Karpas-422 (cell line): Measurements from ENCODE around the gene TEX101. TPM values are rescaled to one million over a fixed set of nuclear protein-coding genes. Genes with fewer than 3 reads are reported as not detected.

Source experiments
- DNase-seq: peaks from one replicate; pipeline ENCODE4 v3.0.0-alpha.2; 2015
- H2AFZ ChIP-seq: fragments of 200-600 bp; sonication (generic); 2 replicates; pipeline ENCODE4 v1.6.1; 2014; ENCODE audit warnings: antibody characterized with exemption, low read length, mixed read lengths
- H3K27ac ChIP-seq: fragments of 200-600 bp; sonication (generic); 2 replicates; pipeline ENCODE4 v1.5.1; 2014; ENCODE audit warnings: mild to moderate bottlenecking, low read length, moderate library complexity
- H3K27me3 ChIP-seq: fragments of 200-600 bp; sonication (generic); 2 replicates; pipeline ENCODE4 v1.6.1; 2014; ENCODE audit warnings: low read length, mixed read lengths
- H3K36me3 ChIP-seq: fragments of 200-600 bp; sonication (generic); 2 replicates; pipeline ENCODE4 v1.6.1; 2014; ENCODE audit warnings: low read length, mixed read lengths; ENCODE audit not compliant: insufficient read depth
- H3K4me1 ChIP-seq: fragments of 200-600 bp; sonication (generic); 2 replicates; pipeline ENCODE4 v1.6.1; 2014; ENCODE audit warnings: mild to moderate bottlenecking, low read length, mixed read lengths
- H3K4me2 ChIP-seq: fragments of 200-600 bp; sonication (generic); 2 replicates; pipeline ENCODE4 v1.6.1; 2014; ENCODE audit warnings: low read length, low read depth, mild to moderate bottlenecking; ENCODE audit not compliant: poor library complexity, severe bottlenecking
- H3K4me3 ChIP-seq: fragments of 200-600 bp; sonication (generic); 2 replicates; pipeline ENCODE4 v1.5.1; 2014; ENCODE audit warnings: mild to moderate bottlenecking, antibody characterized with exemption, low read length, mixed read lengths
- H3K79me2 ChIP-seq: fragments of 200-600 bp; sonication (generic); 2 replicates; pipeline ENCODE4 v1.6.1; 2014; ENCODE audit warnings: mild to moderate bottlenecking, low read length, mixed read lengths
- H3K9ac ChIP-seq: fragments of 200-600 bp; sonication (generic); 2 replicates; pipeline ENCODE4 v1.6.0; 2014; ENCODE audit warnings: low read length
- H3K9me2 ChIP-seq: fragments of 200-600 bp; sonication (generic), shearing (Covaris generic); replicated peaks from 2 replicates; pipeline ENCODE4 v1.6.0; 2014; ENCODE audit warnings: mild to moderate bottlenecking, low read length, moderate library complexity; ENCODE audit not compliant: insufficient read depth
- H3K9me3 ChIP-seq: fragments of 300-700, 200-600 bp; sonication (generic); 2 replicates; pipeline ENCODE4 v1.6.1; 2014; ENCODE audit warnings: low read length, mixed read lengths
- H4K20me1 ChIP-seq: fragments of 200-600 bp; sonication (generic); 2 replicates; pipeline ENCODE4 v1.6.1; 2014; ENCODE audit warnings: mild to moderate bottlenecking, antibody characterized with exemption, low read length, low read depth; ENCODE audit not compliant: insufficient read depth
- total RNA-seq: library from RNA; depleted of rRNA; stranded (reverse); fragments of >200 nt; shearing (Covaris generic); gene quantifications from 2 replicates; pipeline ENCODE4 v1.2.3, GENCODE V29; 2014; ENCODE audit warnings: low replicate concordance

The TEX101 gene
- total RNA-seq, 1 experiment from 2014 or later: not detected

- H4K20me1 ChIP-seq: no peaks in the 10 kb centered on the region
- no peak overlapping the region for H3K4me3 ChIP-seq
- H3K9ac ChIP-seq: no peak overlapping the region
- no peaks in the 10 kb centered on the region for H3K9me3 ChIP-seq
- DNase-seq: no peak
- H3K79me2 ChIP-seq: no peaks in the 10 kb centered on the region
- H3K27ac ChIP-seq: no peak overlapping the region
- H3K4me1 ChIP-seq: no peaks in the 10 kb centered on the region
- H3K9me2 ChIP-seq: no peaks in the 10 kb centered on the region
- no peak overlapping the region for H2AFZ ChIP-seq
- no peaks in the 10 kb centered on the region for H3K27me3 ChIP-seq
- H3K4me2 ChIP-seq: no peak overlapping the region
- H3K36me3 ChIP-seq: no peaks in the 10 kb centered on the region
Measured at GRCh38 chr19:43422689-43423066, 8.0 kb downstream of the TEX101 start.

GRCh38 chr19:43423779-43424178 is 9.1 kb downstream of the TEX101 start:
- no peak for DNase-seq
- no peaks in the 10 kb centered on the region for H4K20me1 ChIP-seq
- H3K9me3 ChIP-seq: no peaks in the 10 kb centered on the region
- H3K9ac ChIP-seq: no peak overlapping the region
- no peaks in the 10 kb centered on the region for H3K9me2 ChIP-seq
- no peak overlapping the region for H3K4me2 ChIP-seq
- no peak overlapping the region for H3K27ac ChIP-seq
- H3K27me3 ChIP-seq: no peaks in the 10 kb centered on the region
- H3K4me3 ChIP-seq: no peak overlapping the region
- no peaks in the 10 kb centered on the region for H3K4me1 ChIP-seq
- H2AFZ ChIP-seq: no peak overlapping the region
- H3K36me3 ChIP-seq: no peaks in the 10 kb centered on the region
- H3K79me2 ChIP-seq: no peaks in the 10 kb centered on the region

GRCh38 chr19:43425567-43426392 is 11.1 kb downstream of the TEX101 start:
- no peak overlapping the region for H3K4me2 ChIP-seq
- no peak overlapping the region for H3K27ac ChIP-seq
- H3K4me3 ChIP-seq: no peak overlapping the region
- H3K36me3 ChIP-seq: no peaks in the 10 kb centered on the region
- H3K9me2 ChIP-seq: no peaks in the 10 kb centered on the region
- H4K20me1 ChIP-seq: no peaks in the 10 kb centered on the region
- DNase-seq: peak; percentile 60
- no peaks in the 10 kb centered on the region for H3K79me2 ChIP-seq
- H3K27me3 ChIP-seq: no peaks in the 10 kb centered on the region
- H3K4me1 ChIP-seq: no peaks in the 10 kb centered on the region
- no peak overlapping the region for H3K9ac ChIP-seq
- no peaks in the 10 kb centered on the region for H3K9me3 ChIP-seq
- H2AFZ ChIP-seq: no peak overlapping the region

GRCh38 chr19:43429395-43429794 is 14.7 kb downstream of the TEX101 start:
- Histone ChIP-seq H3K9ac (no peak overlapping the region), H3K27me3 (no peaks in the 10 kb centered on the region), H3K4me1 (no peaks in the 10 kb centered on the region), H3K36me3 (no peaks in the 10 kb centered on the region), H3K9me3 (no peaks in the 10 kb centered on the region), H2AFZ (no peak overlapping the region), H3K27ac (no peak overlapping the region), H3K9me2 (no peaks in the 10 kb centered on the region), H3K4me3 (no peak overlapping the region), H3K79me2 (no peaks in the 10 kb centered on the region), H4K20me1 (no peaks in the 10 kb centered on the region), H3K4me2 (no peak overlapping the region)
- no peak for DNase-seq

- Histone ChIP-seq H3K4me1 (no peaks in the 10 kb centered on the region), H3K79me2 (no peaks in the 10 kb centered on the region), H3K4me3 (no peak overlapping the region), H3K36me3 (no peaks in the 10 kb centered on the region), H3K9me2 (no peaks in the 10 kb centered on the region), H4K20me1 (no peaks in the 10 kb centered on the region), H3K4me2 (no peak overlapping the region), H3K27ac (no peak overlapping the region), H3K9ac (no peak overlapping the region), H3K9me3 (no peaks in the 10 kb centered on the region), H2AFZ (no peak overlapping the region), H3K27me3 (no peaks in the 10 kb centered on the region)
- DNase-seq: no peak
Measured at GRCh38 chr19:43430142-43430710, 15.5 kb downstream of the TEX101 start.

GRCh38 chr19:43430976-43431375 is 16.3 kb downstream of the TEX101 start:
- Histone ChIP-seq H3K27me3 (no peaks in the 10 kb centered on the region), H3K4me3 (no peak overlapping the region), H2AFZ (no peak overlapping the region), H3K9me3 (no peaks in the 10 kb centered on the region), H3K9me2 (no peaks in the 10 kb centered on the region), H3K9ac (no peak overlapping the region), H4K20me1 (no peaks in the 10 kb centered on the region), H3K36me3 (no peaks in the 10 kb centered on the region), H3K4me1 (no peaks in the 10 kb centered on the region), H3K79me2 (no peaks in the 10 kb centered on the region), H3K27ac (no peak overlapping the region), H3K4me2 (no peak overlapping the region)
- no peak for DNase-seq

- H3K4me1 ChIP-seq: no peaks in the 10 kb centered on the region
- H3K79me2 ChIP-seq: no peaks in the 10 kb centered on the region
- no peaks in the 10 kb centered on the region for H3K27me3 ChIP-seq
- H3K36me3 ChIP-seq: no peaks in the 10 kb centered on the region
- no peak overlapping the region for H3K27ac ChIP-seq
- H4K20me1 ChIP-seq: no peaks in the 10 kb centered on the region
- no peak for DNase-seq
- H3K4me3 ChIP-seq: no peak overlapping the region
- no peaks in the 10 kb centered on the region for H3K9me3 ChIP-seq
- no peak overlapping the region for H2AFZ ChIP-seq
- no peaks in the 10 kb centered on the region for H3K9me2 ChIP-seq
- H3K4me2 ChIP-seq: no peak overlapping the region
- H3K9ac ChIP-seq: no peak overlapping the region
Measured at GRCh38 chr19:43433358-43433673, 18.6 kb downstream of the TEX101 start.

- no peaks in the 10 kb centered on the region for H3K4me1 ChIP-seq
- no peak overlapping the region for H2AFZ ChIP-seq
- no peaks in the 10 kb centered on the region for H3K9me2 ChIP-seq
- no peak overlapping the region for H3K9ac ChIP-seq
- no peak overlapping the region for H3K27ac ChIP-seq
- no peaks in the 10 kb centered on the region for H3K27me3 ChIP-seq
- H3K36me3 ChIP-seq: no peaks in the 10 kb centered on the region
- H3K4me2 ChIP-seq: no peak overlapping the region
- no peak for DNase-seq
- H4K20me1 ChIP-seq: no peaks in the 10 kb centered on the region
- no peaks in the 10 kb centered on the region for H3K9me3 ChIP-seq
- no peaks in the 10 kb centered on the region for H3K79me2 ChIP-seq
- H3K4me3 ChIP-seq: no peak overlapping the region
Measured at GRCh38 chr19:43433689-43434088, 19.0 kb downstream of the TEX101 start.
